Lung (tissue), 12 donors: ENCODE data around the gene SPNS1. TPM values are rescaled to one million over a fixed set of nuclear protein-coding genes. Genes with fewer than 3 reads are reported as not detected.
"Not testable (repeated sequence)": the region's sequence is repeated elsewhere in the genome, so short reads cannot be mapped to it uniquely, and the experiment has no call there.

Source experiments
- ATAC-seq: fragments of 200-7000 bp; cut with Tn5 transposase; one replicate; pipeline ENCODE4 v1.9.1; 2020; ENCODE audit warnings: moderate number of reproducible peaks; ENCODE audit not compliant: insufficient read depth, low FRiP score
- DNase-seq, 3 donors: peaks; one replicate each; pipeline ENCODE4 v3.0.0-alpha.2; 2013 to 2017
- H3K27ac ChIP-seq, 2 donors: one replicate each; pipeline ENCODE4 v1.5.1; 2013; ENCODE audit warnings: mild to moderate bottlenecking in 2 of 2, moderate library complexity in 2 of 2, control low read depth in 1 of 2, inconsistent platforms in 1 of 2, low read depth in 1 of 2, low read length in 1 of 2
- H3K27me3 ChIP-seq, 3 donors: one replicate each; pipeline ENCODE4 v1.5.1; 2013; ENCODE audit warnings: low read length in 2 of 3; ENCODE audit not compliant: control insufficient read depth in 3 of 3, insufficient read depth in 3 of 3
- H3K36me3 ChIP-seq, 4 donors: one replicate each; pipeline ENCODE4 v1.5.1; 2013; ENCODE audit warnings: low read length in 4 of 4, mild to moderate bottlenecking in 1 of 4, moderate library complexity in 1 of 4; ENCODE audit not compliant: control insufficient read depth in 4 of 4, insufficient read depth in 4 of 4
- H3K4me1 ChIP-seq, 5 donors: one replicate each; pipeline ENCODE4 v1.5.1; 2013; ENCODE audit warnings: low read length in 5 of 5, mild to moderate bottlenecking in 2 of 5, moderate library complexity in 1 of 5; ENCODE audit not compliant: control insufficient read depth in 5 of 5, insufficient read depth in 5 of 5
- H3K4me3 ChIP-seq: one replicate; pipeline ENCODE4 v1.5.1; 2013; ENCODE audit warnings: mild to moderate bottlenecking, control low read depth, moderate library complexity
- H3K9ac ChIP-seq, 2 donors: one replicate each; pipeline ENCODE4 v1.5.1; 2013; ENCODE audit warnings: low read length in 2 of 2, control low read depth in 1 of 2; ENCODE audit not compliant: insufficient read depth in 1 of 2
- H3K9me3 ChIP-seq, 4 donors: one replicate each; pipeline ENCODE4 v1.5.1; 2013; ENCODE audit warnings: low read length in 3 of 4, mild to moderate bottlenecking in 1 of 4, moderate library complexity in 1 of 4; ENCODE audit not compliant: control insufficient read depth in 4 of 4, insufficient read depth in 3 of 4
- CTCF ChIP-seq: IDR thresholded peaks from 2 replicates; pipeline ENCODE4 v1.5.1; 2012; ENCODE audit warnings: mild to moderate bottlenecking; ENCODE audit errors: control extremely low read depth, extremely low read depth
- WGBS, 2 donors: extraction: QIAGEN DNeasy Blood & Tissue Kit; methylation state at CpG; one replicate each; pipeline ENCODE4 v1.1.7; 2013; 5-methylcytosine and 5-hydroxymethylcytosine counted together
- polyA plus RNA-seq, 2 donors: library from polyadenylated mRNA; stranded (reverse); fragments of 200-250 nt; gene quantifications; one replicate each; pipeline ENCODE4 v1.2.1, GENCODE V29; 2013
- total RNA-seq, 2 donors: library from RNA; depleted of rRNA in 1 of 2; stranded (reverse); fragments of >200 nt in 1 of 2; gene quantifications; one replicate each; pipeline ENCODE4 v1.2.1, GENCODE V29; 2014 to 2021
- donor health status: control.
- donor health status: control.
- donor health status: Bipolar disorder and iron deficiency.
- donor health status: healthy.
- donor health status: DM: yes; HTN: yes; CAD: no.

SPNS1 gene
- total and polyA plus RNA-seq, 4 donors: 26.0 to 71.5 (median 58.7) TPM

- peaks cover 15 to 52% (median 34%) of the 10 kb centered on the region in 4 donors for H3K36me3 ChIP-seq
- no peak overlapping the region for H3K4me3 ChIP-seq
- TF ChIP-seq CTCF: no peak
- H3K4me1 ChIP-seq: no peaks in the 10 kb centered on the region
- H3K27me3 ChIP-seq: no peaks in the 10 kb centered on the region
- ATAC-seq: no peak
- 92 to 95% methylated on average over 6 of the region's 6 CpGs for WGBS, 2 donors
- H3K9me3 ChIP-seq: no peaks in the 10 kb centered on the region
- DNase-seq: no peak
- H3K9ac ChIP-seq: no peak overlapping the region
- no peak overlapping the region for H3K27ac ChIP-seq
Observed at GRCh38 chr16:28958836-28959235, 15.7 kb upstream of the SPNS1 start.

GRCh38 chr16:28964072-28964471 is 10.5 kb upstream of the SPNS1 start:
- Histone ChIP-seq H3K36me3 (peaks cover 8 to 31% (median 22%) of the 10 kb centered on the region in 4 donors), H3K4me3 (no peak overlapping the region), H3K27me3 (no peaks in the 10 kb centered on the region), H3K9ac (no peak overlapping the region), H3K4me1 (no peaks in the 10 kb centered on the region), H3K27ac (no peak overlapping the region), H3K9me3 (peaks cover 0 to 2% (median 0%) of the 10 kb centered on the region in 4 donors)
- 82 to 95% methylated on average over 3 of the region's 3 CpGs for WGBS, 2 donors
- no peak for DNase-seq
- ATAC-seq: no peak
- TF ChIP-seq CTCF: no peak

GRCh38 chr16:28964496-28964895 is 10.1 kb upstream of the SPNS1 start:
- TF ChIP-seq CTCF: no peak
- Histone ChIP-seq H3K27me3 (no peaks in the 10 kb centered on the region), H3K4me1 (no peaks in the 10 kb centered on the region), H3K9me3 (peaks cover 0 to 2% (median 0%) of the 10 kb centered on the region in 4 donors), H3K9ac (no peak overlapping the region), H3K36me3 (peaks cover 8 to 29% (median 20%) of the 10 kb centered on the region in 4 donors), H3K4me3 (no peak overlapping the region), H3K27ac (no peak overlapping the region)
- WGBS, 2 donors: 92 to 97% methylated on average over 2 of the region's 2 CpGs
- DNase-seq (no peak), ATAC-seq (no peak)

GRCh38 chr16:28967156-28967555 is 7.4 kb upstream of the SPNS1 start:
- no peak for TF ChIP-seq CTCF
- Histone ChIP-seq H3K9ac (no peak overlapping the region), H3K27me3 (no peaks in the 10 kb centered on the region), H3K36me3 (peaks cover 5 to 21% (median 13%) of the 10 kb centered on the region in 4 donors), H3K4me1 (no peaks in the 10 kb centered on the region), H3K27ac (no peak overlapping the region), H3K9me3 (peaks cover 0 to 2% (median 0%) of the 10 kb centered on the region in 4 donors), H3K4me3 (no peak overlapping the region)
- no peak for ATAC-seq
- DNase-seq: no peak
- WGBS, 2 donors: 88 to 91% methylated on average over 4 of the region's 4 CpGs

GRCh38 chr16:28969696-28970095 is 4.9 kb upstream of the SPNS1 start:
- ATAC-seq, H3K36me3 ChIP-seq: not testable (repeated sequence)

More at GRCh38 chr16:28969696-28970095, 4.9 kb upstream of the SPNS1 start:
- H3K27ac ChIP-seq, H3K4me3 ChIP-seq, H3K9me3 ChIP-seq, DNase-seq, H3K4me1 ChIP-seq, H3K27me3 ChIP-seq, H3K9ac ChIP-seq: not testable (repeated sequence)
- WGBS, 2 donors: 89 to 91% methylated on average over 2 of the region's 2 CpGs
